HFF-Myc (cell line): ENCODE measurements around the gene PRR36.

Experiments
- DNase-seq: peaks from one replicate; pipeline ENCODE4 v3.0.0-alpha.2; 2011; ENCODE audit warnings: low read depth; ENCODE audit errors: extremely low read depth
- H3K4me3 ChIP-seq: replicated peaks from 2 replicates; pipeline ENCODE4 v1.5.1; 2011; ENCODE audit warnings: low read depth, mild to moderate bottlenecking, control low read depth, low read length
- TF ChIP-seq, protein P1 (sequence below): IDR thresholded peaks from 2 replicates; pipeline ENCODE4 v1.5.1; 2012; ENCODE audit warnings: mild to moderate bottlenecking, low read depth, low read length, control low read depth; ENCODE audit errors: missing control alignments

Gene PRR36

DNA sequence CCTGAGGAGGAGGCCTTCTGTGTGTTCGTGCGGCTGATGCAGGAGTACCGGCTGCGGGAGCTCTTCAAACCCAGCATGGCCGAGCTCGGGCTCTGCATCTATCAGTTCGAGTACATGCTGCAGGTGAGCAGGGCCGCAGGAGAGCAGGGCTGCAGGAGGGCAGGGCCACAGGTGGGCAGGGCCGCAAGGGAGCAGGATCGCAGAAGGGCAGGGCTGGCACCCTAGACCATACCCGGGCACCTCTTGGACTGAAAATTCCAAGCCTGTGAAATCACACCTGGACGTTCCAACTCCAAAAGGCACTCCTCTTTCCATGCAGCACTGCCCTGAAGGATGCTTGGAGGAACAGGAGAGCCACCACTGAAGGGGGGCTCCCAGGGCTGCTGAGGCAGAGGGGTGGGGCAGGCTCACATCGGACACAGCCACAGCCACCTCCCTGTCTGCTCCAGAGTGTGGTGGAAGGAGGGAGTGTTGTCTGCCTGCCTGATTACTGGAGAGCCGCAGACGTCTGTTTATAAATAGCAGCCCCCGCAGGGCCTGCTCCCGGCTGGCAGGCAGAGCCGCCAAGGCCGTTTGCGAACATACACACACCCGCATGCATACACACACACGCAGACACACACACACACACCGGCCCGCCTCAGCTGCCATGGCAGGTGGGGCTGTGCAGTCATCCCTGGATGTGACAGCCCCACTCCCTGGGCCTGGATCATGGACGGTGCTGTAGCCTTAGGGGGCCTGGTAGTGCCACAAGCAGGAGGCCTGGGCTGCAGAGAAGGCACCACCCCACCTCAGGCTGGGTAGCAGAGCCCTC lies 24.0 kb downstream of the PRR36 start:
- DNase-seq, result no peak
- TF ChIP-seq, protein P1, sequence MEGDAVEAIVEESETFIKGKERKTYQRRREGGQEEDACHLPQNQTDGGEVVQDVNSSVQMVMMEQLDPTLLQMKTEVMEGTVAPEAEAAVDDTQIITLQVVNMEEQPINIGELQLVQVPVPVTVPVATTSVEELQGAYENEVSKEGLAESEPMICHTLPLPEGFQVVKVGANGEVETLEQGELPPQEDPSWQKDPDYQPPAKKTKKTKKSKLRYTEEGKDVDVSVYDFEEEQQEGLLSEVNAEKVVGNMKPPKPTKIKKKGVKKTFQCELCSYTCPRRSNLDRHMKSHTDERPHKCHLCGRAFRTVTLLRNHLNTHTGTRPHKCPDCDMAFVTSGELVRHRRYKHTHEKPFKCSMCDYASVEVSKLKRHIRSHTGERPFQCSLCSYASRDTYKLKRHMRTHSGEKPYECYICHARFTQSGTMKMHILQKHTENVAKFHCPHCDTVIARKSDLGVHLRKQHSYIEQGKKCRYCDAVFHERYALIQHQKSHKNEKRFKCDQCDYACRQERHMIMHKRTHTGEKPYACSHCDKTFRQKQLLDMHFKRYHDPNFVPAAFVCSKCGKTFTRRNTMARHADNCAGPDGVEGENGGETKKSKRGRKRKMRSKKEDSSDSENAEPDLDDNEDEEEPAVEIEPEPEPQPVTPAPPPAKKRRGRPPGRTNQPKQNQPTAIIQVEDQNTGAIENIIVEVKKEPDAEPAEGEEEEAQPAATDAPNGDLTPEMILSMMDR, result no peak
- no peak overlapping the region for H3K4me3 ChIP-seq

DNA sequence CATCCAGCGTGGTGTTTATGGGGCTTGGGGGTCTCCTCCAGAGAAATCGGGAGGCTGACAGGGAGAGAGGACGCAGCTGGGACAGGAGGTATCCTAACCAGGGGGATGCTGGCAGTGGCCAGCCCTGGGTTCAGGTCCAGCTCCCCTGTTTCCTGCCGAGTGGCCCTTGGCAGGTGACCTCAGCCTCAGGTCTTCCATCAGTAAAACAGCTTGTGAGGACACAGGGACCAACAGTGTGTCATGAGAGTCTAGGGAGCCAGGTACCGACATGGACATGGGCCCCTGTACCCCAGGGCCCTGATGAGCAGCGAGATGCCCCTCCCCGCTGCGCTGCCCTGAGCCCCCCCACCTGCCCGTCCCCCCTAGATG lies 24.6 kb downstream of the PRR36 start:
- DNase-seq, result no peak
- no peak overlapping the region for H3K4me3 ChIP-seq
- TF ChIP-seq, protein P1, result no peak

DNA sequence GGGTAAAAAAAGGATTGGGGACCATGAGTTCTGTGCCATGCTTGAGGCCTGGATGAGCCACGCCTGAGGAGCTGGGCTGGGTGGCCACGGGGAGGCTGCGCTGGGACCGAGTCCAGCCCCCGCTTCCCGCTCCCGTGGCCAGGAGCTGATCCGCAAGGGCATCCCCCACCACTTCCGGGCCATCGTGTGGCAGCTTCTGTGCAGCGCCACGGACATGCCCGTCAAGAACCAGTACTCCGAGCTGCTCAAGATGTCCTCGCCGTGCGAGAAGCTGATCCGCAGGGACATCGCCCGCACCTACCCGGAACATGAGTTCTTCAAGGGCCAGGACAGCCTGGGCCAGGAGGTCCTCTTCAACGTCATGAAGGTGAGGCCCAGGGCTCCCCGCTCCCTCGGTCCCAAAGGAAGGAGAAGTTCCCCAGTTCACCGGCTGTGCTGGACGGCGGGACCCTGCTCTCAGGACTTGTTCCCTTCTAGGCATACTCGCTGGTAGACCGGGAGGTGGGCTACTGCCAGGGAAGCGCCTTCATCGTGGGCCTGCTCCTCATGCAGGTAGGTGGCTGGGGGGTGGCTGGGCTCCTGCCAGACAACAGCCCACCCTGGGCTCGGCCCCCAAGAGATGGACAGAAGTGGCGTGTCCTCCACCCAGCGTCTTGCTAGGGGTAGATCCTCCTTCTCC lies 25.3 kb downstream of the PRR36 start:
- H3K4me3 ChIP-seq, result no peak overlapping the region
- no peak for DNase-seq
- TF ChIP-seq, protein P1, result no peak

DNA sequence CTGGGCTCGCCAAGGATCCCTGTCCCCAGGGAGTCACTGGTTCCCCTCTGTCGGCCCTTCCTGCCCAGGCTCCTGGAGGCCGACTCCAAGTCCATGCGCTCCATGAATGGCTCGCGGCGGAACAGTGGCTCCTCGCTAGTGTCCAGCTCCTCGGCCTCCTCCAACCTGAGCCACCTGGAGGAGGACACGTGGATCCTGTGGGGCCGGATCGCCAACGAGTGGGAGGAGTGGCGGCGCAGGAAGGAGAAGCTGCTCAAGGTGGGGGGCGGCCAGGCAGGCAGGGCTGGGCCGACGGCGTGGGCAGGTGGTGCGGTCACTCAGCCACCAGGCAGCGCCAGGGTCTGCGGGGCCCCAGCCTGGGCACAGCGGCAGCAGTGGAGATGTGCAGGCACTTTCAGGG lies 26.5 kb downstream of the PRR36 start:
- H3K4me3 ChIP-seq, result no peak overlapping the region
- DNase-seq, result no peak
- TF ChIP-seq, protein P1, result no peak

DNA sequence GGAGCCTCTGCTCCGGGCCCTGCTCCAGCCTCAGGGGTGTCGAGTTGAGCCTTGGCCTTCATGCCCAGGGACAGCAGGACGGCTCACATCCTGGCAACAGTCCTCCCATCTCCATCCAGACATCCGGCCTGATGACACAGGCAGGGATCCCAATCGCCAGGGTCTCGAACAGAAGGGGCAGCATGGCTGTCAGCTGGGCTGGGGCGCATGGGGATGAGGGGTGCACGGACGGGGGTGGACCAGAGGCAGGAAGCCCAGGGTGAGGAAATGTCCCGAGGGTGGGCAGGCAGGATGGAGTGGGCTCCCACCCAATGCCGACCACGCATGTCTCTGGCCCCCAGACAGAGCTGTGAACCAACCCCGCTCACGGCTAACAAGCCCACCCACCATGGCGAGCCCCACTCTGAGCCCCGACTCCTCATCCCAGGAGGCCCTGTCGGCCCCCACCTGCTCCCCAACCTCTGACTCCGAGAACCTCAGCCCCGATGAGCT lies 28.0 kb downstream of the PRR36 start:
- DNase-seq, result no peak
- H3K4me3 ChIP-seq, result no peak overlapping the region
- TF ChIP-seq, protein P1, result no peak

DNA sequence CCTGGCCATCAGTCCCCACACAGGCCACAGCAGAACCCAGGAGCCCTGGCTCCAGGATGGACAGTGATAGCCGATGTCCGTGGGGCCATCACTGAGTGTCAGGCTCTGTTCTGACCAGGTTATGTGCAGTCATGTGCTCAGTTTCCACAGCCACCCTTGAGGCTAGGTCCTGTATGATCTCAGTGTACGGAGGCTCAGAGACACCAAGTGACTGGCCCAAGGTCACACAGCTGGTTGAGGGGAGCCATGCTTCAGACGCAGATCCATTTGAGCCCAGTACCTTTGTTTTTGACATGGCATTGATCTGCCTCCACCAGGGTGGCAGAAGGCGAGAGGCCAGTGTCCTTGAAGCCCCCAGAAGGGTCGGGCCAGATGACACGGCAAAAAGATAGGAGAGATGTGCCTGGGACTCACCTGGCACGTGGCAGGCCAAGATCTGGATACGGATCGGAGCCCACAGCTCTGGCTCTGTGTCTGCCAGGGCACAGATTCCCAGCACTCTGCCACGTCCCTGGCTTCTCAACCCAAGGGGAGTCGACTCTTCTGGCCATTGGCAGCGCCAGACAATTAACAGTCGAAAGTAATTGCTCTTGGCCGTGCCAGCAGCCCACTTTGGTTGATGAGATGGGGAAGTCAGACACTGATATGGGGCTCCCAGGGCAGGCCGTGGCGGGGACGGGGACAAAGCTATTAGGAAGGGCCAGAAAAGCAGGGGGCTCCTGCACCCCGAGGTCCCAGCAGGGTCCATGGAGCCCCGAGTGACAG lies 28.6 kb downstream of the PRR36 start:
- no peak for DNase-seq
- no peak overlapping the region for H3K4me3 ChIP-seq
- TF ChIP-seq, protein P1, result no peak
